GM18951 (cell line): ENCODE results near the gene CASK.
"Not testable (repeated sequence)": the region's sequence is repeated elsewhere in the genome, so short reads cannot be mapped to it uniquely, and the experiment has no call there.

Experiments used
- POLR2A ChIP-seq: IDR thresholded peaks from 4 replicates; pipeline ENCODE4 v1.6.1; 2011; ENCODE audit warnings: mild to moderate bottlenecking; ENCODE audit not compliant: insufficient read length, insufficient read depth; ENCODE audit errors: extremely low read depth
- in situ Hi-C: fragments of 300-500 bp; cut with MboI; formaldehyde crosslinking; loops from one replicate; pipeline ENCODE4 v1.12.0; 2022; ENCODE audit warnings: low sequenced_read_pairs, mixed read lengths, inconsistent platforms; ENCODE audit not compliant: unreplicated experiment

Gene CASK

GRCh38 chrX:41672643-41673042, 250.7 kb downstream of the CASK start:
- no peak for TF ChIP-seq POLR2A
- in situ Hi-C loops = no loop called here

- in situ Hi-C loops = no loop called here
- no peak for TF ChIP-seq POLR2A
Measured at GRCh38 chrX:41671082-41671481, 252.3 kb downstream of the CASK start.

- in situ Hi-C loops = no loop called here
- no peak for TF ChIP-seq POLR2A
Measured at GRCh38 chrX:41670112-41670511, 253.2 kb downstream of the CASK start.

GRCh38 chrX:41667631-41668030, 255.7 kb downstream of the CASK start:
- no peak for TF ChIP-seq POLR2A
- in situ Hi-C loops = no loop called here

GRCh38 chrX:41666251-41666650, 257.1 kb downstream of the CASK start:
- TF ChIP-seq POLR2A = no peak
- in situ Hi-C loops = no loop called here

- in situ Hi-C loops = no loop called here
Measured at GRCh38 chrX:41665686-41666085, 257.7 kb downstream of the CASK start.

GRCh38 chrX:41664908-41665307, 258.4 kb downstream of the CASK start:
- in situ Hi-C loops = no loop called here
- TF ChIP-seq POLR2A = no peak

More at GRCh38 chrX:41665686-41666085, 257.7 kb downstream of the CASK start:
- no peak for TF ChIP-seq POLR2A

- TF ChIP-seq POLR2A = no peak
Measured at GRCh38 chrX:41664375-41664901, 258.9 kb downstream of the CASK start.

GRCh38 chrX:41661366-41662095, 261.8 kb downstream of the CASK start:
- in situ Hi-C loops = no loop called here
- TF ChIP-seq POLR2A = no peak

More at GRCh38 chrX:41664375-41664901, 258.9 kb downstream of the CASK start:
- in situ Hi-C loops = no loop called here

- TF ChIP-seq POLR2A = no peak
- in situ Hi-C loops = no loop called here
Measured at GRCh38 chrX:41655631-41656030, 267.7 kb downstream of the CASK start.

GRCh38 chrX:41655101-41655500, 268.3 kb downstream of the CASK start:
- no peak for TF ChIP-seq POLR2A
- in situ Hi-C loops = no loop called here

- no peak for TF ChIP-seq POLR2A
- in situ Hi-C loops = no loop called here
Measured at GRCh38 chrX:41653125-41653524, 270.2 kb downstream of the CASK start.

GRCh38 chrX:41646201-41646600, 277.2 kb downstream of the CASK start:
- in situ Hi-C loops = not testable (repeated sequence)

GRCh38 chrX:41634284-41634683, 289.1 kb downstream of the CASK start:
- TF ChIP-seq POLR2A = no peak
- in situ Hi-C loops = no loop called here
